GM18868 (cell line): ENCODE data around the gene DUSP1.
"Not testable (repeated sequence)": the region's sequence is repeated elsewhere in the genome, so short reads cannot be mapped to it uniquely, and the experiment has no call there.

Experiments
- ATAC-seq: cut with Tn5 transposase; IDR thresholded peaks from one replicate; pipeline ENCODE4 v1.9.1; 2021; ENCODE audit warnings: mild to moderate bottlenecking, moderate library complexity; ENCODE audit not compliant: unreplicated experiment

The DUSP1 gene

DNA sequence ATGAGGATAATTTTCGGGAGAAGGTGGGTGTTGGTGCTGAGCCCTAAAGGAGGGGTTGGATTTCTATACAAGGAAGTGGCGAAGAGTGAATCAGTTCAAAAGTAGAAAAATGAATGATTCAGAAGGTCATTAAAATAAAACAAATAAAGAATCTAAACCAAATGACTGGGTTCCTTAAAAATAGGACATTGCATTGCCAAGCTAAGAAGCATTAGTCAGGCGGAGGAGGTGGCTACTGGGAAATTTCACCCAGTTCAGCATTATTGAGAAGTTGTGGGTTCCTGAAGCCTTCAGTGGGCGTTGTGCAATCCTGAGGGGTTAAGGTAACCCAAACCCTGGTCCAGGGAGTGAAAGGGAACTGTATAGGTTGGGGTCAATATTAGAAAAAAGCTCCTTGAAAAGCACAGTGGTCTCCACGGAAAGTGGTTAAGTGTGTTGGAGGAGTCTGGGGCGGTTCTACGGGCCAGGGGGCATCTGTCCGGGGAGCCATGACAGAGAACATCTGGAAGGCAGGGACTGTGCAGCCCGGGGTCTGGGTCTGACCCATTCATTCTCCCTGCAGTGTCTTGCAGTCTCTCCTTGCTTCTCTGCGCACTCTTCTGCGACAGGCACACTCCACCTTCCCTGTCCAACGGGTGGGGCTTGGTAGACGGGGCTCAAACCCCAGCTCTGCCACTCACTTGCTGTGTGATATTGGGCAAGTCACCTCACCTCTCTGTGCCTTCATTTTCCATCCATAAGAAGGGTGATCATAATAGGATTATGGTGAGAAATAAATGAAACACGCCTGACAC is 27.6 kb upstream of the DUSP1 start:
- no peak for ATAC-seq

DNA sequence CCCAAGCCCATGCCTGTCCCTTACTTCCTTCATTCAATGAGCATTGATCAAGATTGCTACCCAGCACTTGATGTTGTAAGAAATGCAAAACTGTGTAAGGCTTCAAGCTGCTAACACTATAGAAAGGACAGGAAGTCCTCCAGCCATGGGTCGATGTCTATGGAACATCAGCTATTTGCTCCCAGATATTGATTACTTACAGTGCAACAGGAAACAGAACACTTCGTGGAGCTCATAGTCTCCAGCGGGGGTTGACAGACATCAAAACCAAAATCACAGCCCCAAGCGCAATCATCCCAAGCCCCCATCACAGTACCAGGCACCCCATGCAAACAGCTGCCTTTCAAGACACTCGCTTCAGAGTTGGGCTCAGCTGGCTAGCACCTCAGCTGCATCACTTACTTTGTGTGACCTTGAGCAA is 26.8 kb upstream of the DUSP1 start:
- no peak for ATAC-seq

DNA sequence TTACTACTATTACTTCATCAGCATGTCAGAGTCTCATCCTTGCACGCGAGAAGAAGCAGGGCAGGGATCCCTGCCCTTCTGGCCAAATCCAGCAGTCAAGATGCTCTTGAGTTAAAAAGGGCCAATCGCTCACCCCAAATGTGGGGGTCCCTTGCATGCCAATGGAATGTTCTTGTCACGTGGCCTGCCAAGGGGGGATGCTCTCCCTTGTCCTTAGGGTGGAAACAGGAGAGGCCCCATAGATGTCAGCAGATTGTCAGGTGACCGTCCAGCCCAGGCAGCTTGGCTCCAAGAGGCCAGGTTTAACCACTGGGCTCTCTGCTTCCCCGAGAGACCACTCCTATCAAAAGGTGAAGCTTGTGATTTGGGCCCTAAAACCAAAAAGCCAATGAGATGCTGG is 25.3 kb upstream of the DUSP1 start:
- no peak for ATAC-seq

DNA sequence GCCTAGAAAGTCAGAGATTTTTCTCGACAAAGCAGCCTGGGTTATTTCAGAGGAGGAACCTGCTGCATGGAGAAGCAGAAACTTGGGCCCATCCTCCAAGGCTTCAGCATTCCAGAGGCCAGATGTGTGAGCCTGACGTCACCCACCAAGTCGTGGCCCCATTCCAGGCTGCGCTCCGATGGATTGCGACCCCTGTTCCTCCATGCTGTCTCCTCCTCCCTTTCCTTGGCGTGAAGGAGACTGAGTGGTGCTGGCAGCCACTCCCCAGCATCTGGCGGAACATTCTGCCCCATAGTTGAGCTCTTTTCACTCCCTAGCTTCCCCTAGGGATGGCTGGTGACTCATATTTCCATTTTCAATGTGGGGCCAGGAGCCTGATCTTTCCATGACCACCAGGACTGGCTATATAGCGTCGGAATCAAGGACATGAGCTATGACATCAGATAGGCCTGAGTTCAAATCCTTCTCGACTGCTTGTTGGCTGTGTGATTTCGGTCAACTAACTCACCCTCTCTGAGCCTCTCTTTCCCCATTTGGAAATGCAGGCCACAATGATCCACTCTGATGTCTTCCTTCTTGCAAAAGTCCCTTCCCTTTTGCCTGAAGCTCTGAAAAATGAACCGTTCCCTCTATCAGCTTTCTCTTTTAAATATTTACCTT is 24.5 kb upstream of the DUSP1 start:
- no peak for ATAC-seq

GRCh38 chr5:172793577-172794488 is 22.8 kb upstream of the DUSP1 start:
- peak; percentile 59 for ATAC-seq

- ATAC-seq, result no peak
Measured at GRCh38 chr5:172792701-172793570, 21.9 kb upstream of the DUSP1 start.

DNA sequence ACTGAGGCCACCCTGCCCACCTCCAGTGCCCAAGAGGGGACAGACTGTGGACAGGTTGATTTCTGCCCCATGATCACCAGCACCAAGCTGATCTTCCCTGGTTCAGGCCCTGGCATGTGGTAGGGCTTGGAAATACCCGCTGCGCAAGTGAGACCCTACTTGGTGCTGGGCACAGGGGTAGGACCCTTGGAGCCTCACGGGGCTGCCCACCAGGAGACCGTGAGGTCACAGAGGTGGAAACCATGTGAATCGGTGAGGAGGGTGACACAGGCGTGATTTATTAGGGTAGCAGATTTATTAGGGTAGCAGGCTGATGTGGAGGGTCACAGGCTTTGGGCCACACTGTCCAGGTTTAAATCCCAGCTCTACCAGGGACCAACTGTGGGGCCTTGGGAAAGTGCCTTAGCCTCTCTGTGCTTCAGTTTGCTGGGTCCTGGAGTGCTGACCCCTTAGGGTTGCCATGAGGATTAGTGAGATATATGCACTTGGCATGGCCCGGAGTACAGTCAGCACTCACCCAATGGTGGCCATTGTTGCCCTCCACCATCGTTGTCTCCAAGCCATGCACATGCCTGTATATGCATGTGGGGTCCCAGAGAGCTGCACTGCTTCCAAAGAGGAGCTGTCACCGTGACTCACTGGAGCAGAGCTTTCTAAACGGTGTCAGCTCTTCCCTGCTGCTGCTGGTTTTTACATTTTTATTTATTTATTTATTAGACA is 20.9 kb upstream of the DUSP1 start:
- no peak for ATAC-seq

GRCh38 chr5:172791286-172791685 is 20.3 kb upstream of the DUSP1 start:
- no peak for ATAC-seq

DNA sequence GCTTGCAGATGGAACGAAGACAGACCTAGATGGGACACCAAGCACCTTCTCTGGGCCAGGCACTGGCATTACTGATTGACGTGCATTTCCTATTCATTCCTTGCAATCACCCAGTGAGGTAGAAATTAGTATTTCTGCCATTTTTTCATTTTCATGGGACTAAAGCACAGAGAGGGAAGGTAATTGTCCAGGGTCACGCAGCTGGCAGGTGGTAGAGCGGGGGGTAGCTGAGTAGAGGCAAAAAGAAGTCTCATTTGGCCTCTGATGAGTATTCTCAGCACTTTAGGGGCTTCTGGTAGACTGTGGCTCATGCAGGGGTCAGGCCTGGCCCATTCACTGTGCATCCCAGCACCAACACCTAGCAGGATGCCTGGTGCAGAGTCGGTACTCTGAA is 19.5 kb upstream of the DUSP1 start:
- ATAC-seq, result no peak

DNA sequence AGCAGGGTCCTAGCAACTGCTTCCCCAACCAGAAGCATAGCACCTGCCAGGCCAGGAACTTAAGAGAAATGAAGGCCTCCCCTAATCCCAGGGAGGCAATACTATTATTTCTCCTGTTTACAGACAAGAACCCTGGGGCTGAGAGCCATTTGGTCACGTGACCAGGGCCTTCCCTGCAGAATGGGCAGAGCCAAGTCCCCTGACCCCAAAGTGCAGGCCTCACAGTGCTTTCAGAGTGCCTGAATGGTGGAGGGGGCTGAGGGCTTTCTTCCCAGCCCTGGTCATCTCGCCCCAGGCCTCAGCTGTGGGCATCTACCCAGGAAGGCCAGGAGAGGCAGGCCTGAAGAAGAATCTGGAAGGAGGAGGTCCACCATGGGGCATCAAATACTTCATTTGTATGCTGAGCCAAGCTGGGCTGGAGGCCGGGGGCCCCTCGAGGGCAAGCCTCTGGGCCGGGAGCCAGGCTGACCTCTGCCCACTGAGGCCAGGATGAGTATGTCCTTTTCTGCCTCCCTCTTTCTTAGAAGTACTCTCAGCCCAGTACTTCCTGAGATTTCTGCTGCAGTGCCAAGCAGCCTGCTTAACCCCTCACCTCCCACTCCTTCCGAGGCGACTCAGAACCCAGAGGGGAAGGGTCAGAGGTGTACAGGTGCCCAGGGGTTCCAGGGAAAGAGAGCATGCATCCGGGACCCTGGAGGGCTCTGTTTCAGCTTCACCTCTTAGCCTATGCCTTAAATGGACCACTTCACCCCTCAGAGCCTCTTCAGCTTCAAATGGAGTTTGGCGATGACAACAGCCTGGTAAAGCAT is 18.9 kb upstream of the DUSP1 start:
- ATAC-seq, result no peak

DNA sequence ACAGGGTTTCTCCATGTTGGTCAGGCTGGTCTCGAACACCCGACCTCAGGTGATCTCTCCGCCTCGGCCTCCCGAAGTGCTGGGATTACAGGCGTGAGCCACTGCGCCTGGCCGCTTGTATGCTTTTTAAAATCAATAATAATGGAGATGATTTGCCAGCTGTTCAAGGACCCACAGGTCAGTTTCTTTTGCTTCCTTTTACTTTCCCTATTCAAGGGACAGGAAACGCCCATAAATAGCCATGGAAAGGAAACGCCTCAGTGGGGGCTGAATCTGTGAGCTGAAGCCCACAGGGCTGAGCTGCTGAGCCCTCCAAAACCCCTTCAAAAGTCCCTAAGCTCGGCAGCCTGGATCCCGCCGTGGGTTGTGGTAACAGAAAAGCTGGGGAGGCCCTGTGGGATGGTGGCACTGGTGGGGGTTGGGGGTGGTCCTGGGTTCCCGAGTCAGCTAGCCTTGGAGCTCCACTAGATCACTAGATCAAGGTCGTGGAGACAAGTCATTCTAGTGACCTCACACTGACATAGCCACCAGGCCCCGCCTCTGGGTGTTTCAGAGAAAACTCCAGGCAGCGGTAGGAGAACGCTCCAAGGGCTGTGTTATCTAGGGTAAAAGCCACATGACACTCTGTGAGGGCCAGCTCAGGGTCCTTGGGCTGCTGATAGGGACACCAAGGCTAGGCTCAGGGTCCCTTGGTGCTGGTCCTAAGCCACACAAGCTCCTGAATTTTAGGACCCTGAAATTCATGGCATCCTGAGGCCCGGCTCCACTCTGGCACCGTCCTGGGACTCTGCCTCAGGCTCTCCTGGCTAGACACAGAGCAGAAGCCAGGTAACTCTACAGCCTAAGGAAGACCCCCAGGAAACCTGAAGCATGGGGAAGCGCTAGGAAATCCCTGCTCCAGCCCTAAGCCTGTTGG is 18.0 kb upstream of the DUSP1 start:
- no peak for ATAC-seq

DNA sequence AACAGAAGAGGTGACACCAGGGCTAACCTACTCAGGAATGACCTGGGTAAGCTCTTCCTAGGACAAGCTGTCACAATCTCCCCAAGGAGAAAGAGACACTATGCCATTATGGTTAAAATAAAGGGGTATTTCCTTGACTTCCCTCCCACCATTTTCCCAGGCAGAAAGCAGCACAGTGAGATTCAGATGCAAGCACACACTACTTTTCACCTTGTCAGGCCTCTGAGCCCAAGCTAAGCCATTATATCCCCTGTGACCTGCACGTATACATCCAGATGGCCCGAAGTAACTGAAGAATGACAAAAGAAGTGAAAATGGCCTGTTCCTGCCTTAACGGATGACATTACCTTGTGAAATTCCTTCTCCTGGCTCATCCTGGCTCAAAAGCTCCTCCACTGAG is 16.5 kb upstream of the DUSP1 start:
- ATAC-seq, result not testable (repeated sequence)

GRCh38 chr5:172786736-172787462 is 15.9 kb upstream of the DUSP1 start:
- no peak for ATAC-seq

- no peak for ATAC-seq
Measured at GRCh38 chr5:172785429-172786088, 14.6 kb upstream of the DUSP1 start.

DNA sequence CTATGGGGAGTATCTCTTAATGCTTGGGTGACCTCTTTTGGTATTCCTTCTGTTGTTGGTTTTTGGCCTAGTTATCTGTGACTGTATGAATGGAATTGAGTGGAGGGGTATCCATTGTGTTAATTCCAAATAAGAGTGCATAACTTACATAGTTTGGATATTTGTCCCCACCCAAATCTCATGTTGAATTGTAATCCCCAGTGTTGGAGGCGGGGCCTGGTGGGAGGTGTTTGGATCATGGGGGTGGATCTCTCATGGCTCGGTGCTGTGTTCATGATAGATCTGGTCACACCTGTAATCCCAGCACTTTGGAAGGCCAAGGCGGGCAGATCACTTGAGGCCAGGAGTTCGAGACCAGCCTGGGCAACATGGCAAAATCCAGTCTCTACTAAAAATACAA is 13.2 kb upstream of the DUSP1 start:
- ATAC-seq, result not testable (repeated sequence)

- not testable (repeated sequence) for ATAC-seq
Measured at GRCh38 chr5:172783319-172783718, 12.3 kb upstream of the DUSP1 start.
